Measurements from ENCODE around the gene CASKIN2. TPM values are rescaled to one million over a fixed set of nuclear protein-coding genes. Genes with fewer than 3 reads are reported as not detected.

The CASKIN2 gene
- total and polyA plus RNA-seq, 10 of the 15 experiments (the other 5 are each of a cell fraction or from before 2014, with no cell fraction given) = 0.02 to 2.7 (median 0.44) TPM; not detected in 1

DNA sequence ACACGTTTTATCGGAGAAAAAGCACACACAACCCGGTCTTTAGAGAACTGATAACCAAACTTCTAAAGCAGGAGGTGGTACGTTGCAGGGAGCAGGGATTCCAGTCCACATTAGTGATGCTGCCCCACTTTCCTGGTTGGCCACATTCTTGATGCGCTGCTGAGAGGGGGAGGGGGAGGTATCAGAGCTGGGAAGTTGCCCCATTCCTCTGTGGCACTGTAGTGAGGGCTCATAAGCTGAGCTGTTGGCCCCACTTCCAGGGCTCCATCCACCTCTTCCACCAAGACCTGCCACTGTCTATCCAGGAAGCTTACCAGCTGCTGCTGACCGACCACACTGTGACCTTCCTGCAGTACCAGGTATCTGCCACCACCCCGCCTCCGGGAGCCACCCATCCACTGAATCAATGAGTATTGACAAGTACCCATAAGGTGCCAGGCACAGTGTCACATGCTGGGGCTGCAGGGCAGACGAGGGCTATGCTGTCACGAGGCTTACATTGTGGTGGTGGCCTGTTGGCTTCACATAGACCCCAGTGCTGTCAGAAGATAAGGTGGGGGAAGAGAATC is 2.0 kb upstream of the CASKIN2 start:
- TSS peak; percentile 60 for BruUV-seq (replicated peaks)
- ChIA-PET POLR2A (interaction anchor here (0.7 to 1.4 kb wide), 6 partner anchors 22 to 338 kb away, joined by 3 to 5 read pairs (median 4); partner anchors contain the start of genes MYO15B and WBP2), SMC1A (ENCODE audit: uncharacterized antibody, unreplicated experiment) (interaction anchor here (1.0 to 1.8 kb wide), 5 partner anchors 17 to 228 kb away, joined by 3 to 8 read pairs (median 4); partner anchors contain the start of genes GRB2, SLC25A19 and TMEM94), RAD21 (ENCODE audit: unreplicated experiment) (interaction anchor here (0.6 to 1.8 kb wide), 11 partner anchors 8 to 314 kb away, joined by 3 to 14 read pairs (median 5); partner anchors contain the start of genes LLGL2, MIF4GD, SLC25A19 and TMEM94), CTCF (interaction anchor here (0.6 to 2.1 kb wide), 14 partner anchors 17 to 246 kb away, joined by 3 to 21 read pairs (median 6); partner anchors contain the start of genes MIF4GD, MYO15B and TMEM94)
- peaks cover 14% of the 10 kb centered on the region for H3K79me2 ChIP-seq (ENCODE audit: control insufficient read depth, insufficient read depth, low read length)
- peak overlapping the region; percentile 80 for H2AFZ ChIP-seq (ENCODE audit: control insufficient read depth, low read depth, low read length)
- intact Hi-C loops (cut with micrococcal nuclease; ENCODE audit: unreplicated experiment) = loop anchor here (2.0 to 10.0 kb wide), 2 partner anchors 71 to 253 kb away; partner anchors contain the start of genes GGA3 and MRPS7
- TF ChIP-seq, protein P1, sequence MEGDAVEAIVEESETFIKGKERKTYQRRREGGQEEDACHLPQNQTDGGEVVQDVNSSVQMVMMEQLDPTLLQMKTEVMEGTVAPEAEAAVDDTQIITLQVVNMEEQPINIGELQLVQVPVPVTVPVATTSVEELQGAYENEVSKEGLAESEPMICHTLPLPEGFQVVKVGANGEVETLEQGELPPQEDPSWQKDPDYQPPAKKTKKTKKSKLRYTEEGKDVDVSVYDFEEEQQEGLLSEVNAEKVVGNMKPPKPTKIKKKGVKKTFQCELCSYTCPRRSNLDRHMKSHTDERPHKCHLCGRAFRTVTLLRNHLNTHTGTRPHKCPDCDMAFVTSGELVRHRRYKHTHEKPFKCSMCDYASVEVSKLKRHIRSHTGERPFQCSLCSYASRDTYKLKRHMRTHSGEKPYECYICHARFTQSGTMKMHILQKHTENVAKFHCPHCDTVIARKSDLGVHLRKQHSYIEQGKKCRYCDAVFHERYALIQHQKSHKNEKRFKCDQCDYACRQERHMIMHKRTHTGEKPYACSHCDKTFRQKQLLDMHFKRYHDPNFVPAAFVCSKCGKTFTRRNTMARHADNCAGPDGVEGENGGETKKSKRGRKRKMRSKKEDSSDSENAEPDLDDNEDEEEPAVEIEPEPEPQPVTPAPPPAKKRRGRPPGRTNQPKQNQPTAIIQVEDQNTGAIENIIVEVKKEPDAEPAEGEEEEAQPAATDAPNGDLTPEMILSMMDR (IDR thresholded peaks at IDR 0.05 in 2 of 3, conservative IDR thresholded peaks at IDR 0.05 in 1 of 3; ENCODE audit: control insufficient read depth in 2 of 3, extremely low read depth in 1 of 3, insufficient read depth in 1 of 3, low read depth in 3 of 3, low read length in 3 of 3) = peak in 2 of 3 experiments; percentile 22 to 31; a peak in 2 of 6 replicates
- TF ChIP-seq, protein P2, sequence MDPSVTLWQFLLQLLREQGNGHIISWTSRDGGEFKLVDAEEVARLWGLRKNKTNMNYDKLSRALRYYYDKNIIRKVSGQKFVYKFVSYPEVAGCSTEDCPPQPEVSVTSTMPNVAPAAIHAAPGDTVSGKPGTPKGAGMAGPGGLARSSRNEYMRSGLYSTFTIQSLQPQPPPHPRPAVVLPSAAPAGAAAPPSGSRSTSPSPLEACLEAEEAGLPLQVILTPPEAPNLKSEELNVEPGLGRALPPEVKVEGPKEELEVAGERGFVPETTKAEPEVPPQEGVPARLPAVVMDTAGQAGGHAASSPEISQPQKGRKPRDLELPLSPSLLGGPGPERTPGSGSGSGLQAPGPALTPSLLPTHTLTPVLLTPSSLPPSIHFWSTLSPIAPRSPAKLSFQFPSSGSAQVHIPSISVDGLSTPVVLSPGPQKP (IDR thresholded peaks at IDR 0.05; ENCODE audit: low read depth, low read length) = no peak
- TF ChIP-seq ZNF207 (IDR thresholded peaks at IDR 0.05; ENCODE audit: borderline replicate concordance) = no peak
- 0 out of 2 replicates have a peak, but pooled peaks have one; percentile 42 for TF ChIP-seq TCF3 (IDR thresholded peaks at IDR 0.05; ENCODE audit: borderline replicate concordance, insufficient read depth, low read depth, low read length)
- TF ChIP-seq, protein P3, sequence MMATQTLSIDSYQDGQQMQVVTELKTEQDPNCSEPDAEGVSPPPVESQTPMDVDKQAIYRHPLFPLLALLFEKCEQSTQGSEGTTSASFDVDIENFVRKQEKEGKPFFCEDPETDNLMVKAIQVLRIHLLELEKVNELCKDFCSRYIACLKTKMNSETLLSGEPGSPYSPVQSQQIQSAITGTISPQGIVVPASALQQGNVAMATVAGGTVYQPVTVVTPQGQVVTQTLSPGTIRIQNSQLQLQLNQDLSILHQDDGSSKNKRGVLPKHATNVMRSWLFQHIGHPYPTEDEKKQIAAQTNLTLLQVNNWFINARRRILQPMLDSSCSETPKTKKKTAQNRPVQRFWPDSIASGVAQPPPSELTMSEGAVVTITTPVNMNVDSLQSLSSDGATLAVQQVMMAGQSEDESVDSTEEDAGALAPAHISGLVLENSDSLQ (IDR thresholded peaks at IDR 0.05) = 0 out of 2 replicates have a peak, but pooled peaks have one; percentile 18
- TF ChIP-seq EED (IDR thresholded peaks at IDR 0.05; ENCODE audit: low read depth) = no peak
- TF ChIP-seq FOXK2 (IDR thresholded peaks at IDR 0.05) = no peak
- FAIRE-seq = no peak
- H3K27me3 ChIP-seq (replicated peaks in 1 of 2; ENCODE audit: control insufficient read depth in 2 of 2, insufficient read depth in 2 of 2, low read length in 1 of 2) = no peaks in the 10 kb centered on the region
- peak overlapping the region; percentile 62 for H3K27ac ChIP-seq (ENCODE audit: control insufficient read depth, insufficient read depth)
- H3K9me3 ChIP-seq (replicated peaks; ENCODE audit: control insufficient read depth, insufficient read depth, low read length) = no peaks in the 10 kb centered on the region
- 5% methylated on average over 10 of the region's 10 CpGs for WGBS (ENCODE audit: insufficient coverage, insufficient replicate concordance, low lambda C conversion rate, missing lambda C conversion rate)
- in situ Hi-C loops (cut with MboI) = no loop called here
- H4K20me1 ChIP-seq (ENCODE audit: control insufficient read depth, insufficient read depth) = no peaks in the 10 kb centered on the region
- H3K36me3 ChIP-seq (ENCODE audit: control insufficient read depth in 2 of 2, insufficient read depth in 2 of 2, low read length in 1 of 2) = peaks cover 0 to 2% of the 10 kb centered on the region in 2 experiments; a peak in 3 of 4 replicates
- H3K9ac ChIP-seq (ENCODE audit: control insufficient read depth, insufficient read depth, low read length) = peak overlapping the region; percentile 78
- peak overlapping the region; percentile 64 for H3K4me2 ChIP-seq (ENCODE audit: control insufficient read depth, insufficient read depth)
- peak overlapping the region; percentile 95 for H3K4me3 ChIP-seq
- DNase-seq (ENCODE audit: low read depth, low spot score) = no peak
- ATAC-seq = peak; percentile 43
- H3K4me1 ChIP-seq (ENCODE audit: control insufficient read depth, insufficient read depth, low read length) = peaks cover 20% of the 10 kb centered on the region

All from GM12878 (cell line).